HFFc6 (cell line): Measurements from ENCODE around the gene MYL6. TPM values are rescaled to one million over a fixed set of nuclear protein-coding genes. Genes with fewer than 3 reads are reported as not detected.

ENCODE experiments used
- DNase-seq: peaks from one replicate; pipeline ENCODE4 v3.0.0-alpha.2; 2018
- H3K27ac Mint-ChIP-seq: 2 replicates; pipeline ENCODE4 v1.8.0; 2020; ENCODE audit warnings: mild to moderate bottlenecking, mixed read lengths
- H3K27me3 Mint-ChIP-seq: 2 replicates; pipeline ENCODE4 v1.8.0; 2021; ENCODE audit warnings: mild to moderate bottlenecking, moderate library complexity, mixed read lengths; ENCODE audit not compliant: insufficient read depth
- H3K36me3 Mint-ChIP-seq: 2 replicates; pipeline ENCODE4 v1.8.0; 2021; ENCODE audit warnings: low read depth, mixed read lengths
- H3K4me1 Mint-ChIP-seq: 2 replicates; pipeline ENCODE4 v1.8.0; 2020; ENCODE audit warnings: low read depth, mixed read lengths
- H3K4me3 Mint-ChIP-seq: 2 replicates; pipeline ENCODE4 v1.8.0; 2020; ENCODE audit warnings: mild to moderate bottlenecking, moderate library complexity, mixed read lengths
- H3K9me3 Mint-ChIP-seq: 2 replicates; pipeline ENCODE4 v1.8.0; 2020; ENCODE audit warnings: mild to moderate bottlenecking, mixed read lengths
- CTCF ChIP-seq: fragments of 200-600 bp; sonication (generic); IDR thresholded peaks from 2 replicates; pipeline ENCODE4 v1.5.0; 2021; ENCODE audit warnings: antibody characterized with exemption, mild to moderate bottlenecking
- total RNA-seq, 6 experiments: library from RNA; stranded (reverse); fragmentation: NEBNext Ultra II Directional; extraction: Animal tissue kit (Norgen Biotek cat#: 25700); gene quantifications; 2 replicates in 1 of 6; 3 replicates in 5 of 6; pipeline ENCODE4 v1.2.3, GENCODE V29; 2021

Gene MYL6
- total RNA-seq, 6 experiments from 2014 or later, result 2,668 to 3,384 (median 3,141) TPM

GRCh38 chr12:56169229-56169759, 11.1 kb downstream of the MYL6 start:
- no peaks in the 10 kb centered on the region for H3K4me1 Mint-ChIP-seq
- peaks cover 24% of the 10 kb centered on the region for H3K27me3 Mint-ChIP-seq
- peaks cover 48% of the 10 kb centered on the region for H3K36me3 Mint-ChIP-seq
- H3K9me3 Mint-ChIP-seq, result no peaks in the 10 kb centered on the region
- no peak for TF ChIP-seq CTCF
- no peak for DNase-seq
- H3K4me3 Mint-ChIP-seq, result no peak overlapping the region
- H3K27ac Mint-ChIP-seq, result peak overlapping the region; percentile 74

- Mint-ChIP-seq H3K36me3 (peaks cover 51% of the 10 kb centered on the region), H3K4me3 (no peak overlapping the region), H3K27me3 (peaks cover 6% of the 10 kb centered on the region)
Observed at GRCh38 chr12:56172839-56173238, 14.7 kb downstream of the MYL6 start.

GRCh38 chr12:56178347-56178746, 20.2 kb downstream of the MYL6 start:
- Mint-ChIP-seq H3K36me3 (peaks cover 57% of the 10 kb centered on the region), H3K27me3 (peaks cover 1% of the 10 kb centered on the region; the same call in 1 of the 2 replicates), H3K4me1 (no peaks in the 10 kb centered on the region), H3K4me3 (no peak overlapping the region), H3K27ac (no peak overlapping the region; the same call in 1 of the 2 replicates), H3K9me3 (no peaks in the 10 kb centered on the region)
- no peak for TF ChIP-seq CTCF
- no peak for DNase-seq

More at GRCh38 chr12:56172839-56173238, 14.7 kb downstream of the MYL6 start:
- no peak for TF ChIP-seq CTCF
- Mint-ChIP-seq H3K27ac (no peak overlapping the region), H3K9me3 (no peaks in the 10 kb centered on the region), H3K4me1 (no peaks in the 10 kb centered on the region)
- no peak for DNase-seq

GRCh38 chr12:56186957-56187356, 28.8 kb downstream of the MYL6 start:
- DNase-seq, result no peak
- peaks cover 21% of the 10 kb centered on the region for H3K36me3 Mint-ChIP-seq
- no peak overlapping the region for H3K27ac Mint-ChIP-seq
- H3K27me3 Mint-ChIP-seq, result peaks cover 7% of the 10 kb centered on the region
- TF ChIP-seq CTCF, result no peak
- peak overlapping the region; percentile 91; the same call in 1 of the 2 replicates for H3K4me3 Mint-ChIP-seq
- H3K4me1 Mint-ChIP-seq, result peaks cover 31% of the 10 kb centered on the region
- 0 out of 2 replicates have a peak, but pooled peaks cover 3% of the 10 kb centered on the region for H3K9me3 Mint-ChIP-seq

- DNase-seq, result no peak
- Mint-ChIP-seq H3K27ac (peak overlapping the region; percentile 80), H3K4me3 (peak overlapping the region; percentile 91), H3K27me3 (peaks cover 7% of the 10 kb centered on the region), H3K4me1 (peaks cover 39% of the 10 kb centered on the region), H3K9me3 (0 out of 2 replicates have a peak, but pooled peaks cover 3% of the 10 kb centered on the region), H3K36me3 (peaks cover 21% of the 10 kb centered on the region)
- no peak for TF ChIP-seq CTCF
Observed at GRCh38 chr12:56188131-56188777, 30.1 kb downstream of the MYL6 start.
